Fibroblast of mammary gland (primary cell): Measurements from ENCODE around the gene PTPRD.
A peak's percentile ranks its signal among the peaks of the same experiment; 100 is the strongest.

ENCODE experiments used
- DNase-seq: peaks from one replicate; pipeline ENCODE4 v3.0.0-alpha.2; 2010; ENCODE audit warnings: low read depth
- H3K4me3 ChIP-seq: 2 replicates; pipeline ENCODE4 v1.5.1; 2011; ENCODE audit warnings: low read depth, mild to moderate bottlenecking, low read length, moderate library complexity; ENCODE audit not compliant: control insufficient read depth
- TF ChIP-seq, protein P1 (sequence below): conservative IDR thresholded peaks from 2 replicates; pipeline ENCODE4 v1.5.1; 2011; ENCODE audit warnings: low read depth, low read length, inconsistent platforms; ENCODE audit not compliant: control insufficient read depth, insufficient read depth

Gene PTPRD

DNA sequence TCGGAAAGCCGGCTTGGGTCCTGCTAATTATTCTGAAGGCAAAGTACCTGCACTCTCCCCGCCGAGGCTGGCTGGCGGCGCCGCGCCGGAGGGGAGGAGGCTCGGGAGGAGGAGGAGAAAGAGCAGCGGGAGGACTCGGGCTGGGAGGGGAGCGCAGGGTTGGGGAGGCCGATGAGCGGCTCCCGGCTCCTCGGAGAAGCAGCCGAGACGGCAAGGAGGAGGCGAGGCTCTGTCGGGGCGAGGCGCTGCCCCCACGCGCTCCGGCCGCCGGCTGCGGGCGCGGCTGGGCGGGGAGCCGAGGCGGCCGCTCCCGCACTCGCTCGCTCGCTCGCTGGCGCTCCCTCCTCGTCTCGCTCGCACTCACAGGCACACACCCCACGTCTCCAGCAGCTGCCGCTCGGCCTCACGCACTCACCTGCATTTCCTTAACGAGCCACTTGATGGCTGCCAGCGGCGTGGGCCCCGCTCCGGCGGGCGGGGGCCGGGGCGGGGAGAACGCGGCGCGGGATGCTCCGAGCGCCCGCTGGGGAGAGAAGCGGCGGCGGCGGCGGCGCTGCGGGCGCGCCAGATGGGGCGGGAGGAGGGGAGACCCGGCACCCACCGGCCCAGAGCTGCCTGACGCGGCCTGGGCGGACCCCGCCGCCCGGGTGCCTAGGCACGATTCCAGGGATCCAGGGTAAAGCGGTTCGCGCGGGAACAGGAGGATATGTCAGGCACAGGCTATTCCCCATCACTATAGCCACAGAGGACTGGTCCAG is at the start of gene PTPRD:
PTPRD (minus strand) TSS at position 362 of the 758 bp plus-strand sequence.
- TF ChIP-seq, protein P1, sequence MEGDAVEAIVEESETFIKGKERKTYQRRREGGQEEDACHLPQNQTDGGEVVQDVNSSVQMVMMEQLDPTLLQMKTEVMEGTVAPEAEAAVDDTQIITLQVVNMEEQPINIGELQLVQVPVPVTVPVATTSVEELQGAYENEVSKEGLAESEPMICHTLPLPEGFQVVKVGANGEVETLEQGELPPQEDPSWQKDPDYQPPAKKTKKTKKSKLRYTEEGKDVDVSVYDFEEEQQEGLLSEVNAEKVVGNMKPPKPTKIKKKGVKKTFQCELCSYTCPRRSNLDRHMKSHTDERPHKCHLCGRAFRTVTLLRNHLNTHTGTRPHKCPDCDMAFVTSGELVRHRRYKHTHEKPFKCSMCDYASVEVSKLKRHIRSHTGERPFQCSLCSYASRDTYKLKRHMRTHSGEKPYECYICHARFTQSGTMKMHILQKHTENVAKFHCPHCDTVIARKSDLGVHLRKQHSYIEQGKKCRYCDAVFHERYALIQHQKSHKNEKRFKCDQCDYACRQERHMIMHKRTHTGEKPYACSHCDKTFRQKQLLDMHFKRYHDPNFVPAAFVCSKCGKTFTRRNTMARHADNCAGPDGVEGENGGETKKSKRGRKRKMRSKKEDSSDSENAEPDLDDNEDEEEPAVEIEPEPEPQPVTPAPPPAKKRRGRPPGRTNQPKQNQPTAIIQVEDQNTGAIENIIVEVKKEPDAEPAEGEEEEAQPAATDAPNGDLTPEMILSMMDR: no peak
- peak within 1 kb of the TSS; percentile 26 for H3K4me3 ChIP-seq
- DNase-seq: peak; percentile 16

DNA sequence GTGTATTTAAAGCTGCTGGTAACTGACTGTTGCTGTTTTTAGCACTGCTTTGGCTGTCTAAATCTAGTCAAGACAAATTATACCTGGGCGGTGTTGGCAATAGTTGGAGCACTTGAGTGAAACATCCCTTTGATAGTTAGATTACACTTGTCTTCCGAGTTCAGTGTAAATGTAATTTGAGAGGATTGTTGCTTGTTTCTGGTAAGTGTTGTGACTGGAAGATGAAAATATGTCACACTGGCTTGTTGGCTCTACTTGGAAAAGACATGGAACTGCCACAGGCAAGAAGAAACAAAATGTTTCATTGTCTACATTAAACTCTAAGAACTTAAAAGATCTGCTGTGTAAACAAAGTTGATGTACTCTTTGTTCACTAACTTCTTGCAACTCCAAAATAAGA is 49.2 kb upstream of the PTPRD start:
- TF ChIP-seq, protein P1: no peak
- no peak overlapping the region for H3K4me3 ChIP-seq
- no peak for DNase-seq

DNA sequence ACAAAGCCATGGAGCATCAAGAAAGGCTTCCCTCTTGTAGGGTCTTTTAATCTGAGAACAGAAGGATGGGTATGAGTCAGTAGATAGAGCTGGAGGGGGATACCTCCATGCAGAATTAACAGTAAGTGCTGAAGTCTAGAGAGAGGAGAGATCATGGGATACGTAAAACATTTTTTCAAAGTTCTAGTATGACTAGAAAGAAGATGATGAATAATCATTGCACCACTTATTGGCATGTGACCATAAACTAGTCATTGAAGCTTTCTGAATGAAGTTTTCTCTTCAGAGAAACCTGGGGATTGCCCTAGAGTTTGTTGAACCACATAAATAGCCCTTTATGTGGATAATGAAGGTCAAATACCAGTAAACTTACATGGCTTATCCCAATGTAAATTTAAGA is 48.6 kb upstream of the PTPRD start:
- TF ChIP-seq, protein P1: no peak
- no peak overlapping the region for H3K4me3 ChIP-seq
- DNase-seq: no peak

DNA sequence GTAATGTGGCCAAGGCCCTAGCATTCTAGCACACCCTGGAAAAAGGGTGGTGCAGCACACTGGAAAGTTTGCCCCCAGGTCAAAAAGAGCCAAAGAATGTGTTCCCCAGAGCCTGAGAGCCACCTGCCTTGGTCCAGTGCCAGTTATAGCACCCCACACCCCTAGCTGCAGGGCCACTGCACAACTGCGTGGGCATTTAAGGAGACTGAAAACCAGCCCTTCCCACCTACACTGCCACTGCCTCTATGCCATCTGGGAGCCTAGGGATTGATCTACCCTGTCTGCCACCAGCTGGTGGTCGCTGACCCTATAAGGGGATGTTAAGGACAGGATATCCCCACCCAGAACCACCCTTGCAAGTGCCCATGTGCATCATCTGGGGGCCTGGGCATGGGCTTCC is 38.2 kb upstream of the PTPRD start:
- TF ChIP-seq, protein P1: no peak
- no peak overlapping the region for H3K4me3 ChIP-seq
- no peak for DNase-seq

DNA sequence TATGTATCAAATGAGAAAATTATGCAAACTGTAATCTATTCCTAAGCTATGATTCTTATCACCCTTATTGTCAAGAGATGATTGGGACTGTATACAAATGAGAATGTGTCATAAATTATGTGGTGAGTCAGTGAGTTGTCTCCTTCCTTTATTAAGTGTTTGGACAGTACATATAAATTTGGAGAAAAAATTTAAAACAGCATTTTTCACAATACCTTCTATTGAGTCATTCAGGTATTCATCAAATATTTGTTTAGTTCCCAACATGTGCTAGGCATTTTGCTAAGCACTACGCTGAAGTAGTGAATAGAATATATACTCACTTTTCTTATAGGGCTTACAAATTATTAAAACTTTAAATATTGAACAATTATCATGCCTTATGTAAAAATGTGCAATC is 36.3 kb upstream of the PTPRD start:
- H3K4me3 ChIP-seq: no peak overlapping the region
- TF ChIP-seq, protein P1: no peak
- no peak for DNase-seq

DNA sequence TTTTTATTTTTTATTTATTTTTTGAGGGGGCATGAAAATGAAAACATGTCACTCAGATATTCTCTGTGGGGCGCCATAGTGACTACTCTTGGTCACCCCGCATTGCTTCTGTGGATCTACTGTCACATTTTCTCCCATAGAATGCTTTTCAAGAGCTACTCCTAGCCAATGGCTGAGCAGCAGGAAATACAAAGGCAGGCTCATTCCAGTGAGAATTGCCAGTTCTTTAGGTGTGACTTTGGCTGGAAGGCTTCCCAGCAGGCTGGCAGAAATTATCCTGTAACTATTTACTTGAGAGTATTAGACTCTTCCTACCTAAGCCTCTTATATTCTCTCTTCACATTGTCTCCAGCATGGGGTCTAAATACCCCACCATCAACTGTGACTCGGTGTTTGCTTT is 21.0 kb upstream of the PTPRD start:
- H3K4me3 ChIP-seq: no peak overlapping the region
- no peak for DNase-seq
- TF ChIP-seq, protein P1: no peak

DNA sequence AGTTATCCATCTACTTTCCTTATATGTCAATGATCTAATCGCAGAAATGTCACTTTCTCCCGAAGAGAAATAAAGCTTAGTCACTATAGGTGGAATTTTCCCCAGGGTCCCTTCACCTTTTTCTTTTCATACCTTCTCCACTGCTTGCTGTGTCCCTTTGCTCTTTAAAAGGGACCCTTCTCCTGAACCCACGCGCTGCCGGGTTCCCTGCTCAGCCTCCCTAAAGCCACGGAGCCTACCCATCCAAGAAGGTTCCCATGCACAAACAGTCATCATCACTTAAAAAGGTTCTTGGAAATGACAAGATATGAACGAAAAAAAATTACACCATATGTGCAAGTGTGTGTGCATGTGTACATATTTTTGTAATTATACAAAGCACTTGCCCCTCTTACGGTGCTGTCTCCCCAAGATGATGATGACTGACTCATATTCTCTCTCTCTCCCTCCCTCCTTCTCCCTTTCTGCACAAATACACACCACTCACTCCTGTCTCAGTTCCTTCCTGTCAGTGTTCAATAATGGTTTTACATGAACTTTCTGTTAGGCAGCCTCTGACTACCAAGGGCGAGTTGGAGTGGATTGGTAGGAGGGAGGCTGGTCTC is 1.5 kb upstream of the PTPRD start:
- peak; percentile 17 for DNase-seq
- no peak overlapping the region for H3K4me3 ChIP-seq
- TF ChIP-seq, protein P1: no peak
